22Rv1 (cell line): ENCODE results near the gene PLEKHG4B.
"Not testable (repeated sequence)": the region's sequence is repeated elsewhere in the genome, so short reads cannot be mapped to it uniquely, and the experiment has no call there.

Source experiments
- H3K27ac ChIP-seq: fragments of 450-650 bp; 2 replicates; pipeline ENCODE4 v1.5.1; 2017
- CTCF ChIP-seq: fragments of 450-650 bp; IDR thresholded peaks from 2 replicates; pipeline ENCODE4 v1.5.1; 2017; ENCODE audit warnings: mild to moderate bottlenecking
- ZFX ChIP-seq: fragments of 450-650 bp; IDR thresholded peaks from 2 replicates; pipeline ENCODE4 v1.6.1; 2017; ENCODE audit warnings: antibody characterized with exemption, borderline replicate concordance

The PLEKHG4B gene, protein sequence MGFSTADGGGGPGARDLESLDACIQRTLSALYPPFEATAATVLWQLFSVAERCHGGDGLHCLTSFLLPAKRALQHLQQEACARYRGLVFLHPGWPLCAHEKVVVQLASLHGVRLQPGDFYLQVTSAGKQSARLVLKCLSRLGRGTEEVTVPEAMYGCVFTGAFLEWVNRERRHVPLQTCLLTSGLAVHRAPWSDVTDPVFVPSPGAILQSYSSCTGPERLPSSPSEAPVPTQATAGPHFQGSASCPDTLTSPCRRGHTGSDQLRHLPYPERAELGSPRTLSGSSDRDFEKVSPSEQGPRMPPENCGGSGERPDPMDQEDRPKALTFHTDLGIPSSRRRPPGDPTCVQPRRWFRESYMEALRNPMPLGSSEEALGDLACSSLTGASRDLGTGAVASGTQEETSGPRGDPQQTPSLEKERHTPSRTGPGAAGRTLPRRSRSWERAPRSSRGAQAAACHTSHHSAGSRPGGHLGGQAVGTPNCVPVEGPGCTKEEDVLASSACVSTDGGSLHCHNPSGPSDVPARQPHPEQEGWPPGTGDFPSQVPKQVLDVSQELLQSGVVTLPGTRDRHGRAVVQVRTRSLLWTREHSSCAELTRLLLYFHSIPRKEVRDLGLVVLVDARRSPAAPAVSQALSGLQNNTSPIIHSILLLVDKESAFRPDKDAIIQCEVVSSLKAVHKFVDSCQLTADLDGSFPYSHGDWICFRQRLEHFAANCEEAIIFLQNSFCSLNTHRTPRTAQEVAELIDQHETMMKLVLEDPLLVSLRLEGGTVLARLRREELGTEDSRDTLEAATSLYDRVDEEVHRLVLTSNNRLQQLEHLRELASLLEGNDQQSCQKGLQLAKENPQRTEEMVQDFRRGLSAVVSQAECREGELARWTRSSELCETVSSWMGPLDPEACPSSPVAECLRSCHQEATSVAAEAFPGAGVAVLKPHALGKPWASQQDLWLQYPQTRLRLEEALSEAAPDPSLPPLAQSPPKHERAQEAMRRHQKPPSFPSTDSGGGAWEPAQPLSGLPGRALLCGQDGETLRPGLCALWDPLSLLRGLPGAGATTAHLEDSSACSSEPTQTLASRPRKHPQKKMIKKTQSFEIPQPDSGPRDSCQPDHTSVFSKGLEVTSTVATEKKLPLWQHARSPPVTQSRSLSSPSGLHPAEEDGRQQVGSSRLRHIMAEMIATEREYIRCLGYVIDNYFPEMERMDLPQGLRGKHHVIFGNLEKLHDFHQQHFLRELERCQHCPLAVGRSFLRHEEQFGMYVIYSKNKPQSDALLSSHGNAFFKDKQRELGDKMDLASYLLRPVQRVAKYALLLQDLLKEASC (N-terminal part only)

GRCh38 chr5:91556-92263 is at the start of gene PLEKHG4B:
PLEKHG4B (plus strand) TSS chr5:92168; CDS start chr5:92232, 64 bp downstream.
- TF ChIP-seq ZFX (no peak), CTCF (no peak)
- H3K27ac ChIP-seq: no peak within 1 kb of the TSS

DNA sequence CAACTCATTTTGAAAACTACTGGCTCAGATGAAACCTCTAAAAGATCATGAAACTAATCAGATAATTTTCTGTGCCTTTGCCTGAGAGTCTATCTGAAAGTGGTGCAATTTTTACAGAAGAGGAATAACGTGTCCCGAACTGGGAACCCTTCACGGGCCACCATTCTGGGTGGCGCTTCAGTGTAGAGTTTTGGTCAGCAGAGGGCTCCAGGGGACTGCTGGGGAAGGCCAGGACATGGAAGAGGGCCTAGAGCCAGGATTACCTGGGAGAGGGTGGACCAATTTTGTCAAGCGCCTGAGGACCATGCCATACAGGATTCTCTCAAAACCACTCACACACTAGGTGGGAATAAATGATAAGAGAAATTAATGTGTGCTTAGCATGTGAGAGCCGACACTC is 49.7 kb upstream of the PLEKHG4B start:
- TF ChIP-seq ZFX (no peak), CTCF (peak; percentile 77)
- H3K27ac ChIP-seq: no peak overlapping the region

DNA sequence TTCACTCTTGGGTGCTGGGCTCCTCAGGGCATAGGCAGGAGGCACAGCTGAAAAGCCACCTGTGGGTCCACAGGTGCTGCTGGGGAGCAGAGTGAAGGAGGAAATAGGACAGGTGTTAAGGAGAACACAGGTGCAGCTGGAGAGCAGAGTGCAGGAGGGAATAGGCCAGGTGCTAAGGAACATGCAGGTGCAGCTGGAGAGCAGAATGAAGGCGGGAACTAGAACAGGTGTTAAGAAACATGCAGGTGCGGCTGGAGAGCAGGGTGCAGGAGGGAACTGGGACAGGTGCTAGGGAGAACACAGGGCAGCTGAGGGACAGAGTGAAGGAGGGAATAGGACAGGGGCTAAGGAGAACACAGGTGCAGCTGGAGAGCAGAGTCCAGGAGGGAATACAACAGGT is 43.8 kb upstream of the PLEKHG4B start:
- TF ChIP-seq CTCF (no peak), ZFX (no peak)
- H3K27ac ChIP-seq: no peak overlapping the region

GRCh38 chr5:49530-49929 is 42.4 kb upstream of the PLEKHG4B start:
- H3K27ac ChIP-seq: not testable (repeated sequence)

GRCh38 chr5:49953-50544 is 41.9 kb upstream of the PLEKHG4B start:
- H3K27ac ChIP-seq: no peak overlapping the region
- TF ChIP-seq ZFX: no peak
- TF ChIP-seq CTCF: no peak

GRCh38 chr5:50724-51499 is 41.1 kb upstream of the PLEKHG4B start:
- TF ChIP-seq CTCF (no peak), ZFX (no peak)
- no peak overlapping the region for H3K27ac ChIP-seq
